Progenitor cell of endocrine pancreas (in vitro differentiated cells): ENCODE measurements around the gene PDIA4. TPM values are rescaled to one million over a fixed set of nuclear protein-coding genes. Genes with fewer than 3 reads are reported as not detected.
A peak's percentile ranks its signal among the peaks of the same experiment; 100 is the strongest.
"Not testable (repeated sequence)": the region's sequence is repeated elsewhere in the genome, so short reads cannot be mapped to it uniquely, and the experiment has no call there.

Source experiments
- DNase-seq: peaks from one replicate; pipeline ENCODE4 v3.0.0; 2021; ENCODE audit warnings: low spot score; ENCODE audit not compliant: unreplicated experiment
- H3K27ac Mint-ChIP-seq: 2 replicates; pipeline ENCODE4 v1.8.0; 2021; ENCODE audit warnings: mild to moderate bottlenecking, moderate library complexity, mixed read lengths
- H3K27me3 Mint-ChIP-seq: 2 replicates; pipeline ENCODE4 v1.8.0; 2021; ENCODE audit warnings: mixed read lengths
- H3K36me3 Mint-ChIP-seq: 2 replicates; pipeline ENCODE4 v1.8.0; 2022; ENCODE audit warnings: mixed read lengths; ENCODE audit not compliant: insufficient read depth
- H3K4me1 Mint-ChIP-seq: 2 replicates; pipeline ENCODE4 v1.8.0; 2021; ENCODE audit warnings: low read depth, mixed read lengths
- H3K4me3 Mint-ChIP-seq: 2 replicates; pipeline ENCODE4 v1.8.0; 2021; ENCODE audit warnings: low read depth, mild to moderate bottlenecking, moderate library complexity, mixed read lengths
- H3K9me3 Mint-ChIP-seq: 2 replicates; pipeline ENCODE4 v1.8.0; 2021; ENCODE audit warnings: low read depth, mixed read lengths
- CTCF ChIP-seq: fragments of 200-600 bp; sonication (generic); IDR thresholded peaks from one replicate; pipeline ENCODE4 v1.5.0; 2021; ENCODE audit warnings: antibody characterized with exemption, mild to moderate bottlenecking; ENCODE audit not compliant: unreplicated experiment
- total RNA-seq: library from RNA; stranded (reverse); gene quantifications from 2 replicates; pipeline ENCODE4 v1.2.1, GENCODE V29; 2021

The PDIA4 gene
- total RNA-seq, 1 donor from 2014 or later = 238 TPM

- Mint-ChIP-seq H3K27me3 (no peaks in the 10 kb centered on the region), H3K4me3 (peak overlapping the region; percentile 50), H3K36me3 (peaks cover 6% of the 10 kb centered on the region), H3K27ac (no peak overlapping the region), H3K4me1 (peaks cover 3% of the 10 kb centered on the region), H3K9me3 (no peaks in the 10 kb centered on the region)
- no peak for DNase-seq
- TF ChIP-seq CTCF = no peak
These were observed 35.2 kb upstream of the PDIA4 start for GRCh38 chr7:149063476-149063875.

GRCh38 chr7:149062217-149062899 is 34.1 kb upstream of the PDIA4 start:
- not testable (repeated sequence) for H3K27ac Mint-ChIP-seq, DNase-seq, H3K36me3 Mint-ChIP-seq, H3K9me3 Mint-ChIP-seq, H3K4me3 Mint-ChIP-seq, H3K4me1 Mint-ChIP-seq, H3K27me3 Mint-ChIP-seq

- TF ChIP-seq CTCF = no peak
- DNase-seq = no peak
- Mint-ChIP-seq H3K27ac (peak overlapping the region; percentile 6), H3K36me3 (no peaks in the 10 kb centered on the region), H3K4me1 (peaks cover 3% of the 10 kb centered on the region), H3K27me3 (no peaks in the 10 kb centered on the region), H3K4me3 (no peak overlapping the region), H3K9me3 (no peaks in the 10 kb centered on the region)
These were observed 31.9 kb upstream of the PDIA4 start for GRCh38 chr7:149060156-149060555.

GRCh38 chr7:149053885-149054284 is 25.6 kb upstream of the PDIA4 start:
- Mint-ChIP-seq H3K27ac (no peak overlapping the region), H3K9me3 (no peaks in the 10 kb centered on the region), H3K4me3 (no peak overlapping the region), H3K36me3 (no peaks in the 10 kb centered on the region), H3K4me1 (no peaks in the 10 kb centered on the region), H3K27me3 (peaks cover 2% of the 10 kb centered on the region)
- no peak for DNase-seq
- no peak for TF ChIP-seq CTCF

- no peak overlapping the region for H3K4me3 Mint-ChIP-seq
- DNase-seq = no peak
- peaks cover 2% of the 10 kb centered on the region for H3K27me3 Mint-ChIP-seq
- TF ChIP-seq CTCF = no peak
- no peaks in the 10 kb centered on the region for H3K9me3 Mint-ChIP-seq
- no peaks in the 10 kb centered on the region for H3K36me3 Mint-ChIP-seq
- H3K27ac Mint-ChIP-seq = no peak overlapping the region
- H3K4me1 Mint-ChIP-seq = no peaks in the 10 kb centered on the region
These were observed 25.1 kb upstream of the PDIA4 start for GRCh38 chr7:149053384-149053783.

- H3K4me1 Mint-ChIP-seq = no peaks in the 10 kb centered on the region
- TF ChIP-seq CTCF = no peak
- H3K9me3 Mint-ChIP-seq = no peaks in the 10 kb centered on the region
- DNase-seq = no peak
- H3K4me3 Mint-ChIP-seq = no peak overlapping the region
- peaks cover 2% of the 10 kb centered on the region for H3K27me3 Mint-ChIP-seq
- H3K27ac Mint-ChIP-seq = peak overlapping the region; percentile 53
- no peaks in the 10 kb centered on the region for H3K36me3 Mint-ChIP-seq
These were observed 22.6 kb upstream of the PDIA4 start for GRCh38 chr7:149050941-149051340.
